Thyroid gland (tissue), 4 donors: Measurements from ENCODE around the gene HECW1.

Experiments
- POLR2A ChIP-seq, 2 donors: fragments of 450-650 bp; IDR thresholded peaks; one replicate each; pipeline ENCODE4 v1.6.1; 2017; ENCODE audit warnings: antibody characterized with exemption in 2 of 2, mild to moderate bottlenecking in 2 of 2, moderate library complexity in 1 of 2
- TF ChIP-seq, protein P1 (sequence below), 6 experiments: fragments of 200-600 bp in 3 of 6; fragments of 450-650 bp in 3 of 6; sonication (generic) in 3 of 6; IDR thresholded peaks; one replicate each; pipeline ENCODE4 v1.5.1; 2016 to 2019; ENCODE audit warnings: antibody characterized with exemption in 6 of 6, mild to moderate bottlenecking in 2 of 6, inconsistent platforms in 1 of 6, moderate library complexity in 1 of 6

GRCh38 chr7:43290978-43291377 is 178.5 kb downstream of the HECW1 start:
- TF ChIP-seq, protein P1, sequence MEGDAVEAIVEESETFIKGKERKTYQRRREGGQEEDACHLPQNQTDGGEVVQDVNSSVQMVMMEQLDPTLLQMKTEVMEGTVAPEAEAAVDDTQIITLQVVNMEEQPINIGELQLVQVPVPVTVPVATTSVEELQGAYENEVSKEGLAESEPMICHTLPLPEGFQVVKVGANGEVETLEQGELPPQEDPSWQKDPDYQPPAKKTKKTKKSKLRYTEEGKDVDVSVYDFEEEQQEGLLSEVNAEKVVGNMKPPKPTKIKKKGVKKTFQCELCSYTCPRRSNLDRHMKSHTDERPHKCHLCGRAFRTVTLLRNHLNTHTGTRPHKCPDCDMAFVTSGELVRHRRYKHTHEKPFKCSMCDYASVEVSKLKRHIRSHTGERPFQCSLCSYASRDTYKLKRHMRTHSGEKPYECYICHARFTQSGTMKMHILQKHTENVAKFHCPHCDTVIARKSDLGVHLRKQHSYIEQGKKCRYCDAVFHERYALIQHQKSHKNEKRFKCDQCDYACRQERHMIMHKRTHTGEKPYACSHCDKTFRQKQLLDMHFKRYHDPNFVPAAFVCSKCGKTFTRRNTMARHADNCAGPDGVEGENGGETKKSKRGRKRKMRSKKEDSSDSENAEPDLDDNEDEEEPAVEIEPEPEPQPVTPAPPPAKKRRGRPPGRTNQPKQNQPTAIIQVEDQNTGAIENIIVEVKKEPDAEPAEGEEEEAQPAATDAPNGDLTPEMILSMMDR (IDR thresholded peaks at IDR 0.05), result no peak
- no peak for TF ChIP-seq POLR2A (IDR thresholded peaks at IDR 0.05)
